Parathyroid adenoma (tissue), 2 donors: Measurements from ENCODE around the gene KYAT1.

Experiments
- H2AFZ ChIP-seq: fragments of 300-600 bp; sonication (generic); one replicate; pipeline ENCODE4 v1.7.0; 2017; ENCODE audit warnings: antibody characterized with exemption, mild to moderate bottlenecking
- H3K27ac ChIP-seq: fragments of 300-600 bp; sonication (generic); one replicate; pipeline ENCODE4 v1.7.0; 2017
- H3K27me3 ChIP-seq: fragments of 300-600 bp; sonication (generic); one replicate; pipeline ENCODE4 v1.7.0; 2017; ENCODE audit warnings: low read length; ENCODE audit not compliant: control insufficient read depth, insufficient read depth
- H3K36me3 ChIP-seq: fragments of 300-600 bp; sonication (generic); one replicate; pipeline ENCODE4 v1.7.0; 2017; ENCODE audit warnings: low read length; ENCODE audit not compliant: control insufficient read depth, insufficient read depth
- H3K4me1 ChIP-seq: fragments of 300-600 bp; sonication (generic); one replicate; pipeline ENCODE4 v1.7.0; 2017; ENCODE audit warnings: control low read depth
- H3K4me2 ChIP-seq: fragments of 300-600 bp; sonication (generic); one replicate; pipeline ENCODE4 v1.7.0; 2017; ENCODE audit warnings: low read length
- H3K4me3 ChIP-seq: fragments of 300-600 bp; sonication (generic); one replicate; pipeline ENCODE4 v1.7.0; 2017; ENCODE audit warnings: low read depth, low read length
- H3K79me2 ChIP-seq: fragments of 300-600 bp; sonication (generic); one replicate; pipeline ENCODE4 v1.7.0; 2017; ENCODE audit warnings: control low read depth
- H3K9ac ChIP-seq: fragments of 300-600 bp; sonication (generic); one replicate; pipeline ENCODE4 v1.7.0; 2017; ENCODE audit warnings: mild to moderate bottlenecking
- H3K9me3 ChIP-seq: fragments of 300-600 bp; sonication (generic); one replicate; pipeline ENCODE4 v1.7.0; 2017; ENCODE audit warnings: low read length; ENCODE audit not compliant: control insufficient read depth
- CTCF ChIP-seq: fragments of 300-600 bp; sonication (generic); IDR thresholded peaks from one replicate; pipeline ENCODE4 v1.7.0; 2017; ENCODE audit warnings: antibody characterized with exemption, mild to moderate bottlenecking
- donor health status: primary hyperparathyroidism.

Gene KYAT1

GRCh38 chr9:128825923-128826700 lies 55.6 kb downstream of the KYAT1 start:
- Histone ChIP-seq H3K36me3 (no peaks in the 10 kb centered on the region), H3K4me2 (no peak overlapping the region), H3K27me3 (no peaks in the 10 kb centered on the region), H3K4me3 (no peak overlapping the region), H3K9ac (no peak overlapping the region), H2AFZ (no peak overlapping the region), H3K27ac (no peak overlapping the region), H3K79me2 (no peaks in the 10 kb centered on the region), H3K9me3 (no peaks in the 10 kb centered on the region), H3K4me1 (no peaks in the 10 kb centered on the region)
- TF ChIP-seq CTCF = peak; percentile 17

GRCh38 chr9:128824911-128825310 lies 56.8 kb downstream of the KYAT1 start:
- Histone ChIP-seq H3K79me2 (no peaks in the 10 kb centered on the region), H3K4me2 (no peak overlapping the region), H3K27me3 (no peaks in the 10 kb centered on the region), H3K9ac (no peak overlapping the region), H3K4me3 (no peak overlapping the region), H3K4me1 (no peaks in the 10 kb centered on the region), H2AFZ (no peak overlapping the region), H3K9me3 (no peaks in the 10 kb centered on the region), H3K27ac (no peak overlapping the region), H3K36me3 (no peaks in the 10 kb centered on the region)
- TF ChIP-seq CTCF = no peak

GRCh38 chr9:128823903-128824406 lies 57.8 kb downstream of the KYAT1 start:
- Histone ChIP-seq H3K36me3 (no peaks in the 10 kb centered on the region), H3K79me2 (no peaks in the 10 kb centered on the region), H3K9ac (no peak overlapping the region), H3K4me2 (no peak overlapping the region), H3K9me3 (no peaks in the 10 kb centered on the region), H3K27me3 (no peaks in the 10 kb centered on the region), H3K27ac (no peak overlapping the region), H3K4me3 (no peak overlapping the region), H3K4me1 (no peaks in the 10 kb centered on the region), H2AFZ (no peak overlapping the region)
- TF ChIP-seq CTCF = no peak

- Histone ChIP-seq H3K36me3 (no peaks in the 10 kb centered on the region), H3K4me1 (no peaks in the 10 kb centered on the region), H3K27me3 (no peaks in the 10 kb centered on the region), H3K9ac (no peak overlapping the region), H3K9me3 (no peaks in the 10 kb centered on the region), H3K79me2 (no peaks in the 10 kb centered on the region), H3K27ac (no peak overlapping the region), H2AFZ (no peak overlapping the region), H3K4me2 (no peak overlapping the region), H3K4me3 (no peak overlapping the region)
- TF ChIP-seq CTCF = no peak
Measured at GRCh38 chr9:128823362-128823902, 58.3 kb downstream of the KYAT1 start.
